ENCODE results near the gene ADAMTS18.

The ADAMTS18 gene

DNA sequence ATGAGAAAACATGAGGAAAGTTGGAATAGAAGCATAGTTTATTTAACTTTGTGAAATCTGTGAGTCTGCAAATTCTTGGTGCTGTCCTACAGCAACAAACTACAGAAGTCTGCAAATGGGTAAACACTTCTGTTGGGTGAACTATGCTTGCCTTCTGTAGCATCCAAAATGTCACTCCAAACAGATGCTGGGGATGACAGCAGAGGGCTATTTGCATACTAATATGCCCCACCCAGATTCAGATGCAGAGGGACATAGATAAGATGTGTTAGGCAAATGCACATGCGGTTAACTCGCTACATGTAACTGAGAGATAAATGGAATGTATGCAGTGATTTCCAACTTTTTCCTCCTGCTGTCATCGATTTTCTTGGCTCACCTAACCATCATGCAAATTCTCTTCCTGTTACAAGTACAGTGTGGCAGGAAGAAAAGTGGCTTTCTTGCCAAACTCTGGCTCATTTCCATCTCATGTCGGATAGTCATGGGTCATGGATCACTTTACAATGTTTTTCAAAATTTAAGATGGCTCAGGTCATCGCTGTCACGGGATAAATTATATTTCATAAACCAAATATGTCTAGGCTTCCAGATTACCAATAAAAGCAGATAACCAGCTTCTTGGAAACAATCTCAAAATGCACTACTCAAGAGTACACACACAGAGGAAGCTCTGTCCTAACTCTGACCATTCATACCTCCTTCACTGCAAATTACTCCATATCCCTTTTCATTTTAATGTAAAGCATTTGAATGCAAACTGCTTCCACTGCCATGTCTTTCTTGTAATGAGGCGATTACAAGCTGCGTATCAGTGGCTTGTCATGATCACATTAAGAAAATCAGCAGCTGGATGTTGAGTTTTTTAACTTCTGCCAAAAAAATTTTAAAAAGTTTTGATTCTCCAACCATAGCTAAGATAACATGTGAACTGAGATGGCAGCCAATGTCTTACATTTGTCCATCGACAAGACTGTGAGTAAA is 47.7 kb downstream of the ADAMTS18 start:
- DNase-seq: no peak

- DNase-seq: no peak
These were observed 49.4 kb downstream of the ADAMTS18 start for GRCh38 chr16:77385481-77385880.

DNA sequence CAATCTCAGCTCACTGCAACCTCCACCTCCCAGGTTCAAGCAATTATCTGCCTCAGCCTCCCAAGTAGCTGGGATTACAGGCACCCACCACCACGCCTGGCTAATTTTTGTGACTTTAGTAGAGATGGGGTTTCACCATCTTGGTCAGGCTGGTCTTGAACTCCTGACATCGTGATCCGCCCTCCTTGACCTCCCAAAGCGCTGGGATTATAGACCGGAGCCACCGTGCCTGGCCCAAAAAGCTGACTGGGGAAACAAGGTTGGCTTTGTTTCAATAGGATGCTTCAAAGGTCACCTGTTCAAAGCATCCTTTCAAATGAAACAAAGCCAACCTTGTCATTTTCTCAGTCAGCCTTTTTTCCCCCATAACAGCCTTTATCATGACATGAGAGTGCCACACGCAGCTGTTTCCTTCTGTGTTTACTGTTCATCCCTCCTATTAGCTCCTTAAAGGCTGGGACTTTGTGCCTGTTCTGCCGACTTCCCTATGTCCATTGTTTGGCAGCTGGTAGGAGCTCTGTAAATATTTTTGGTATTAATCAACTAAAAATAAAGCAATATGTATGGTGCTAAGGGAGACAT is 51.1 kb downstream of the ADAMTS18 start:
- peak; percentile 7 for DNase-seq

- DNase-seq: no peak
These were observed 58.5 kb downstream of the ADAMTS18 start for GRCh38 chr16:77376358-77376757.

GRCh38 chr16:77375396-77375795 is 59.4 kb downstream of the ADAMTS18 start:
- peak; percentile 5 for DNase-seq

DNA sequence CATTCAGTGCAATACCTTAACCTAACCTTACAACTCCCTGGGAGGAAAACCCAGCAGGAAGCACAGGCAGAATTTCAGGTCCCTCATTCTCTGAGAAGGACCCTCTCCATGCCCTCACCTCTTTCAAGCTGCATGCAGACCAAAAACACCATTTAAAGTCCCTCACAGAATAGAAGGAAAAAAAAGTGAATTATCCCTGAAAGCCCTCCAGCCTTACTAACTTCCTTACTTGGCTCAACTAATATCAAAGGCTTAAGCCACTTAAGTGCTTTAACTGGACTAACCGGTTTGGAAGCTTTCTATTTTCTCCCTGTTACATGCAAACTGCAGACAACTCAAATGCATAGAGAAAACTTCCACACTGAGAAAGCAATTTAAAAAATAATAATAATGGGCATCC is 60.5 kb downstream of the ADAMTS18 start:
- DNase-seq: peak; percentile 91

DNA sequence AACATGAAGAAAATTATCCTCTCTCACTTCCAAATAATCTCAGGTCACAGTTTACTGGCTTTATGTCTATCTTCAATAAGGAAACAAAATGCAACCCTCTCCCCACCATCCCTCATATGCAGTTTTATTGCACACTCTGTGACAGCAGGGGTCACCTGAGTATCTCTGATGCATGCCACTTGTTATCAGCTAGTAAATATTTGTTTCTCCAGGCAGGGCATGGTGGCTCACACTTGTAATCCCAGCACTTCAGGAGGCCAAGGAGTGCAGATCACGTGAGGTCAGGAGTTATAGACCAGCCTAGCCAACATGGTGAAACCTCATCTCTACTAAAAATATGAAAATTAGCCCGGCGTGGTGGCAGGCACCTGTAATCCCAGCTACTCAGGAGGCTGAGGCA is 61.1 kb downstream of the ADAMTS18 start:
- DNase-seq: peak; percentile 91

DNA sequence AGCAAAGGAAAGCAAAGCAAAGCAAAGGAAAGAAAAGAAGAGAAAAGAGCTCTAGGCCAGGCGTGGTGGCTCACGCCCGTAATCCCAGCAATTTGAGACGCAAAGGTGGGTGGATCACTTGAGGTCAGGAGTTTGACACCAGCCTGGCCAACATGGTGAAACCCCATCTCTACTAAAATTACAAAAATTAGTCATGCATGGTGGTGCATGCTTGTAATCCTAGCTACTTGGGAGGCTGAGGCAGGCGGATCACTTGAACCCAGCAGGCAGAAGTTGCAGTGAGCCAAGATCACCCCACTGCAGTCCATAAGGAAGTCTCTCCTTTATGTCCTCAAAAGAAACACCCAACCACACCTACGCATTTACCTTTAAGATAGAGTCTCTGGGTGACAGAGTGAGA is 70.1 kb downstream of the ADAMTS18 start:
- no peak for DNase-seq

DNA sequence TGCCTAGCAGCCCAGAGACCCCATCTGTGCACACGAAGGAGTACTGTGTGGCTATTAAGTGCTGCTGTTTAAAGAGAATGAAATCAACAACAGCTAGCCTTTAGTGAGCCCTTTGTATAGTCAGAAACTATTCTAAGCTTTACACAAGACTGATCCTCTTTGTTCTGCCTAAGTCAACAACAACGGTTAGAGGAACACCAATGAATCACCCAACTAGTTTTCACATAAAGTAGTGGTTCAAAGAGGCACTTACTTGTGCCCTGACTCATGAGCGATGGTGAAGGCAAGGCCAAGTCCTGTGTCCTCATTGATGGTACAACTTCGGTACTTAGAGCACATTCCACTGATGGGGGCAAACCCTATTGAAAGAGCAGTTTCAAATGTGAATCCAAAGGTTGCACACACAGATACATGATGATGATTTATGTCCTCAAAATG is 75.8 kb downstream of the ADAMTS18 start:
- DNase-seq: peak; percentile 92

DNA sequence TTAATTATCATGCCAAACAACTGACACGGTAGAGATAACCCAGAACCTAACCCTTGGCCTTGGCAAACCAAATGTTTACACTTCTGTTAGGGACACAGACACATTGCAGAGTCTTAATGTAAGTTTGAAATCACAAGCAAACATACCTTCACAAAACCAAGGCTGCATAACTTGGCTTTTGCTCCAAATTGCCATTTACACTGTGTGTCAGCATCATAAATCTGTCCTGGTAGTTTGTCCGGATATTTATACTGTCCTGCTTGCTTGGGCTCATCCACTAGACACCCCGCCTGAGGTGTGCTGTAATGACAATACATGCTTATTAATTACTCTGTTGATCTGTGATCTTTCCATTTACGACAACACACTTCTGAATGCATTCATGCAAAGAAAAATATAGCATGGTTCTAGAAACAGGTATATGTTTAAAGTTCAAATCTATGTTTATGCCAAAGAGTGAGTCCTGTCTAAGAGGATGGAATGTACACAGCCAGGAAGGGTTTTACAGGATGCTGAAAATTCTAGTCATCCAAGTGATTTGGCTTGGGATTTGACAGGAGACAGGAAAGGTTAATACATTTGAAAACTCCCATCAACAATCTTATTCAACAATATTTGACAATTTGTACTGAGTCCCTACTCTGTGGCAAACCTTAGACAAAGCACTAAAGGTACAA is 81.1 kb downstream of the ADAMTS18 start:
- peak; percentile 53 for DNase-seq

DNA sequence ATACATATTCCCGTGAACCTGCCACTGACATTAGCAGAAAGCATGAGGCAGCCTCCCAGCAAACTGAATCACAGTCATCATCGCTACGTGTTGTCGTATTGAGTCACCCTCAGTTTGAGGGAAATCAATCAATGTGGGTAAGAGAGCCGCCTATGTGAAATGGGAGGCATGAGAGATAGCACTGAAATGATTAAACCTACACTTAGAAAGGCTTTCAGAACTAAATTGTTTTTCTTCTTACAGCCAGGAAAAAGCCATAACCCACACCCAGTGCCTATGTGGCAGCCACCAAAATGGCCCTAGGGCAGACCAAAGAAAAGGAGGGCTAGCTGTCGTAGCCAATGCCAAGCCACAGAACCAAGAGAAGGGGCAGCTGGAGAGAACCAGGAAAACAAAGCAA is 90.5 kb downstream of the ADAMTS18 start:
- no peak for DNase-seq

- DNase-seq: no peak
These were observed 98.2 kb downstream of the ADAMTS18 start for GRCh38 chr16:77336637-77337036.

- peak; percentile 39 for DNase-seq
These were observed 99.1 kb downstream of the ADAMTS18 start for GRCh38 chr16:77335652-77336234.

- no peak for DNase-seq
These were observed 102.0 kb downstream of the ADAMTS18 start for GRCh38 chr16:77332792-77333191.

- no peak for DNase-seq
These were observed 102.8 kb downstream of the ADAMTS18 start for GRCh38 chr16:77331802-77332586.

DNA sequence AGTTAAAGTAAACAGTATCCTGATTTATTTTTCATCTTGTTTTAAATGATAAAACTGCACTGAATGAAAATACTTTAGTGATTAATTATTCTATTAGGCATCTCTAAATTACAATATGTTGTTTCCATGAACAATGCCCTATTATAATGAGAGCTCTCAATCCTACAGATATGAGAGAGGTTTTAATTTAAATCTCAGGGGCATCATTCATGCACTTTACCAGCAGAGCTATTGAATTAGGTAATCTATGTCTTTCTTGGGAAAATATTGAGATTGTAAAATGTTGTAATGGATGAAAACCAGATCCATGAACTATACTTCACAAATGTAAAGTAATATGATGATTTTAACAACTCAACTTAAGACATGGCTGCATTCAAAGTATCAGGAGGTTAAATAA is 103.8 kb downstream of the ADAMTS18 start:
- no peak for DNase-seq

DNA sequence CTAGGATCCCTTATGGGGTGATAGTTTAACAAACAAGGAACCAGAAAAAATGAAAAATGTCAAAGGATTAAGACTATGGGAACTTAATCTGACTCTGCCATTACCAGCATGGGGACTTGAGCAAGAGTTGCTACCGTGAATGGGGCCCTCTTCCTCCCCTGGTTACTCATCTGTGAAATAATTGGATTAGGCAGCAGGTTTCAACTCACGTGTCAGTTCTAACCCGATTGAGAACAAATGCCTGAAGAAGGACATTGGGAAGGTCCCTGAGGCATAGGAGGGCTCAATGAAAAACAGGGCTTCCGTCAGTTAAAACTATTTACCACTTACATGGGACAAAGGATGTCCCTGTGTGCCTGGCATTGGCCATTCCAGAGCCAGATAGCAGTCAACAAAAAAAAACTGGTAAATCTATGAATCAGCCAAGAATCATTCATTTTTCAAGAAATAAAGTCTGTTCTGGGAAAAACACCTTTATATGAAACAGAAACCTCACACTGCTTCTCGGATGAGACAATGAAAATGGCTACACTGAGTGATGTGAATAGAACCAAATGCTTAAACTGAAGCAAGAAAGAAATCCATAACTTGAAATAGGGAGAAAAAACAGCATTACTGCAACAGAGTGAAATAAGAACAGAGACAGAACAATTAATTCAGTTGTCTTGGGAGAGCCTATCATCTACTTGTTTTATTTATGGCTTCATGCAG is 104.3 kb downstream of the ADAMTS18 start:
- no peak for DNase-seq

DNA sequence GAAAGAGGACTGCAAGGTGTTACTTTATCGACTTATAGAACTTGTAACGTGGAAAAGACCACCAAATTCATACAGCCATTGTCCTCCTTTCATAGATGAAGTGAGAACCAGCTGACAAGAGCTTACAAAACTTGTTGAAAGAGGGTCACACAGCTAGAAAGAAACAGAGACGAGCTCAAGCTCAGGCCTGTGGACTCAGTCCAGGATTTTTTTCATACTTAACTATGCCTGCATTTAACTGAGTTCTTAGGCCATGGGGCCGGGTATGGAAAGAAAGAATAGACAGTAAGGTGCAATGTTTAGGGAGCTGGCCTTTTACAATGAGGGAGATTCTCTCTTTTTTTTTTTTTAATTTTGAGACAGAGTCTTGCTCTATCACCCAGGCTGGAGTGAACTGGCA is 106.1 kb downstream of the ADAMTS18 start:
- DNase-seq: no peak

- no peak for DNase-seq
These were observed 106.6 kb downstream of the ADAMTS18 start for GRCh38 chr16:77328274-77328673.

DNA sequence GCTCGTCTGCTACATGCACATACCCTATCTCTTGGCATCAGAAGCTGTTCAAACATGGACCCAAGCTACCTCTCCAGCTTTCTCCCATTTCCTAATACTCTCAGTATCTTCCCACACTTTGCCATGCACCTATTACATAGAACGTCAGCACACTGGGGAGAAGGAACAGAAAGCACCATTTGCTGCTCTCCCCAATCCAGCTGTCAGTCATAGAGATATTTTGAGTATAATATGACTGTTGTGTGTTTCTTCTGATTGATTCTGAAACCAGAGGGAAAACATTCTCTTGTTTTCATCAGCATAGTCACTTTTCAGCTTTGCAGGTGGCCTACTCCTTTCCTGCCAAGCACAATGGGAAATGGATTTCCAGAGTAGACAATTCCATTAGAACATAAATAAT is 107.1 kb downstream of the ADAMTS18 start:
- no peak for DNase-seq

DNA sequence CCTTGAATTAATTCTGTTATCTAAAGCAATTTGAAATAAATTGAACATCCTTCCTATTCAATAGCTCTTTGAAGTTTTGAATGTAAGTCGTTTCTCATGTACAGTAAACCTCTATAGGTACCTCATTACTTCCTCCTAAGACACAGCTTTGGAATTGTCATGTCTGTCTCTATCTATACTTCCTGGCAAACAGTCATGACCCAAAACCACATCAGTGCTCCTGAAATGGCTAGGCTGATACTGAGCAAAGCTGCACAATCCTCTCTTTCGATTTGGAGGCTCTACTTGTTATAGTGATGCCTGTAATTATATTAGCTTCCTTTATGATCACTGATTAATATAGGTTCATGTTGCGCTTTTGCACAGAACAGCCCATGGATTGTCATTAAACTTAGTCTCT is 110.1 kb downstream of the ADAMTS18 start:
- no peak for DNase-seq

DNA sequence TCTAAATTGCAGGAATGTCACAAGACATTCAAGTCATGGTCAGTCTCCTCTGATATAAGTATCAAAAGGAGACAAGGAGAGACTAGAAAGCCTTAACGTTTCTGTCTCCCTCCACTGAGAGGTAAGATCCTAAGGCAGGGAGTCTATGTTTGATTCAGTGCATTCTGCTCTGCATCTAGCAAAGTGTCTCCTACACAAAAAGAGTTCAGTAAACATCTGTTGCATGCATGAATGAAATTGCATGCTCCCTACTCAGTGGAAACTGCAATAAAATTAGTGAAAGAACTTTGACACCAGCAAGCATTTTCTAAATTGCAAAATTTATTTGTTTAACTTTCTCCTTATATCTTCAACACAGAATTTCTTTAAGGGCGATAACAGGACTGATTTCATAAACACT is 111.1 kb downstream of the ADAMTS18 start:
- DNase-seq: peak; percentile 12
